OCI-LY7 (cell line): ENCODE results near the gene PCDHB13.

Source experiments
- EZH2phosphoT487 ChIP-seq: fragments of 200-600 bp; sonication (generic); IDR thresholded peaks from 2 replicates; pipeline ENCODE4 v1.6.1; 2018; ENCODE audit warnings: low read depth, borderline replicate concordance, mild to moderate bottlenecking, mixed run types, antibody characterized with exemption, low read length, moderate library complexity, mixed read lengths
- TF ChIP-seq, protein P1 (sequence below): fragments of 200-600 bp; sonication (generic); conservative IDR thresholded peaks from 2 replicates; pipeline ENCODE4 v1.5.1; 2014; ENCODE audit warnings: mild to moderate bottlenecking, antibody characterized with exemption, low read length, moderate library complexity, mixed read lengths

DNA sequence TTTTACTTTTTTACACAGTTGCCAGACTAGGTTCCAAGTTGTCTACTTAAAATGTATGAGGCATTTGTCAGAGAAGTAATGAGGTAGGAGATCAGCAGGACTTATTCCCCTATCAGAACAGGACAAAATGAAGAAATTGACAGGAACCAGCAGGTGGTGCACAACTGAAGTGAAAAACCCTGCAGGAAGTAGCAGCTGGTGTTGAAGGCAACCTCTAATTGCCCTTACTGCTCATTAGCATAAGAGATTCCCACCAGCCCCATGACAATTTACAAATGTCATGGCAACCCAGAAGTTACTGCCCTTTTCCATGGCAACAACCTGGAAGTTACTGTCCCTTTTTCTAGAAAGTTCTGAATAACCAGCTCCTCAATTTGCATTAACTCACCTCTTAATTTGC lies 36.9 kb downstream of the PCDHB13 start:
- TF ChIP-seq, protein P1, sequence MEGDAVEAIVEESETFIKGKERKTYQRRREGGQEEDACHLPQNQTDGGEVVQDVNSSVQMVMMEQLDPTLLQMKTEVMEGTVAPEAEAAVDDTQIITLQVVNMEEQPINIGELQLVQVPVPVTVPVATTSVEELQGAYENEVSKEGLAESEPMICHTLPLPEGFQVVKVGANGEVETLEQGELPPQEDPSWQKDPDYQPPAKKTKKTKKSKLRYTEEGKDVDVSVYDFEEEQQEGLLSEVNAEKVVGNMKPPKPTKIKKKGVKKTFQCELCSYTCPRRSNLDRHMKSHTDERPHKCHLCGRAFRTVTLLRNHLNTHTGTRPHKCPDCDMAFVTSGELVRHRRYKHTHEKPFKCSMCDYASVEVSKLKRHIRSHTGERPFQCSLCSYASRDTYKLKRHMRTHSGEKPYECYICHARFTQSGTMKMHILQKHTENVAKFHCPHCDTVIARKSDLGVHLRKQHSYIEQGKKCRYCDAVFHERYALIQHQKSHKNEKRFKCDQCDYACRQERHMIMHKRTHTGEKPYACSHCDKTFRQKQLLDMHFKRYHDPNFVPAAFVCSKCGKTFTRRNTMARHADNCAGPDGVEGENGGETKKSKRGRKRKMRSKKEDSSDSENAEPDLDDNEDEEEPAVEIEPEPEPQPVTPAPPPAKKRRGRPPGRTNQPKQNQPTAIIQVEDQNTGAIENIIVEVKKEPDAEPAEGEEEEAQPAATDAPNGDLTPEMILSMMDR = peak; percentile 48
- no peak for TF ChIP-seq EZH2phosphoT487
